GM12878 (cell line): ENCODE data around the gene GABRA1. TPM values are rescaled to one million over a fixed set of nuclear protein-coding genes. Genes with fewer than 3 reads are reported as not detected.

Experiments
- ATAC-seq: fragments of 200-7000 bp; cut with Tn5 transposase; 3 replicates; pipeline ENCODE4 v1.9.1; 2020; ENCODE audit warnings: mild to moderate bottlenecking, moderate library complexity
- BruUV-seq: library from RNA; stranded (reverse); fragments of 400-500 nt; replicated peaks from 2 replicates; lab custom pipeline; 2021; lab: Mats Ljungman, UMichigan
- CTCF ChIA-PET: fragments of 300-600 bp; sonication (Branson Sonifier 250); formaldehyde crosslinking; extraction: SDS; loops from one replicate; lab custom pipeline; 2021; ENCODE audit warnings: inconsistent platforms; lab: Yijun Ruan, JAX
- POLR2A ChIA-PET: fragments of 350-600 bp; formaldehyde crosslinking; extraction: SDS; loops from one replicate; lab custom pipeline; 2021; ENCODE audit warnings: inconsistent platforms; lab: Charles Lee
- RAD21 ChIA-PET: fragments of 300-600 bp; sonication (Branson Sonifier 250); formaldehyde crosslinking; loops from one replicate; lab custom pipeline; 2023; ENCODE audit warnings: antibody characterized with exemption; ENCODE audit not compliant: unreplicated experiment; lab: Charles Lee
- SMC1A ChIA-PET: fragments of 300-600 bp; sonication (Branson Sonifier 250); formaldehyde crosslinking; loops from one replicate; lab custom pipeline; 2023; ENCODE audit not compliant: unreplicated experiment, uncharacterized antibody; lab: Charles Lee
- DNase-seq: peaks from one replicate; pipeline ENCODE4 v3.0.0-alpha.2; 2011; ENCODE audit warnings: low read depth, low spot score
- FAIRE-seq: peaks from 3 replicates; lab custom pipeline; 2011; peaks lifted over from hg19 to GRCh38; lab: Jason Lieb, UNC
- H2AFZ ChIP-seq: 2 replicates; pipeline ENCODE4 v1.6.0; 2011; ENCODE audit warnings: low read depth, low read length, control low read depth; ENCODE audit not compliant: control insufficient read depth
- H3K27ac ChIP-seq: 2 replicates; pipeline ENCODE4 v1.5.1; 2011; ENCODE audit warnings: control low read depth; ENCODE audit not compliant: control insufficient read depth, insufficient read depth
- H3K27me3 ChIP-seq, 2 experiments: replicated peaks in 1 of 2; 2 replicates each; pipeline versions ENCODE4 v1.6.0 to v1.6.1; 2011; ENCODE audit warnings: low read length in 1 of 2; ENCODE audit not compliant: control insufficient read depth in 2 of 2, insufficient read depth in 2 of 2
- H3K36me3 ChIP-seq, 2 experiments: 2 replicates each; pipeline ENCODE4 v1.5.1; 2011; ENCODE audit warnings: low read length in 1 of 2; ENCODE audit not compliant: control insufficient read depth in 2 of 2, insufficient read depth in 2 of 2
- H3K4me1 ChIP-seq: 2 replicates; pipeline ENCODE4 v1.6.1; 2011; ENCODE audit warnings: mild to moderate bottlenecking, low read length, moderate library complexity, mixed read lengths; ENCODE audit not compliant: control insufficient read depth, insufficient read depth
- H3K4me2 ChIP-seq: 2 replicates; pipeline ENCODE4 v1.6.0; 2011; ENCODE audit warnings: control low read depth; ENCODE audit not compliant: control insufficient read depth, insufficient read depth
- H3K4me3 ChIP-seq: fragments of 200-600 bp; sonication (generic); 2 replicates; pipeline ENCODE4 v1.5.1; 2016
- H3K79me2 ChIP-seq: 2 replicates; pipeline ENCODE4 v1.6.0; 2011; ENCODE audit warnings: low read length; ENCODE audit not compliant: control insufficient read depth, insufficient read depth
- H3K9ac ChIP-seq: 2 replicates; pipeline ENCODE4 v1.8.0; 2011; ENCODE audit warnings: low read length, control low read depth, mixed read lengths; ENCODE audit not compliant: control insufficient read depth, insufficient read depth
- H3K9me3 ChIP-seq: replicated peaks from 3 replicates; pipeline ENCODE4 v1.5.1; 2011; ENCODE audit warnings: mild to moderate bottlenecking, low read length; ENCODE audit not compliant: control insufficient read depth, insufficient read depth
- H4K20me1 ChIP-seq: 2 replicates; pipeline ENCODE4 v1.6.0; 2011; ENCODE audit not compliant: control insufficient read depth, insufficient read depth
- CREM ChIP-seq: IDR thresholded peaks from 2 replicates; pipeline ENCODE4 v1.6.1; 2014; ENCODE audit warnings: antibody characterized with exemption, low read depth
- ELK1 ChIP-seq: IDR thresholded peaks from 2 replicates; pipeline ENCODE4 v1.6.1; 2012; ENCODE audit warnings: low read depth, low read length, improper control_type of control experiment
- EP300 ChIP-seq, 2 experiments: fragments of 150-350 bp in 1 of 2; IDR thresholded peaks; 2 replicates each; pipeline ENCODE4 v1.6.1; 2011 to 2012; ENCODE audit warnings: low read depth in 2 of 2, low read length in 2 of 2, borderline replicate concordance in 1 of 2, improper control_type of control experiment in 1 of 2, inconsistent platforms in 1 of 2; ENCODE audit not compliant: control insufficient read depth in 1 of 2
- ESRRA ChIP-seq: IDR thresholded peaks from 2 replicates; pipeline ENCODE4 v1.6.1; 2012; ENCODE audit warnings: mild to moderate bottlenecking, low read length, improper control_type of control experiment
- EZH2 ChIP-seq: IDR thresholded peaks from 2 replicates; pipeline ENCODE4 v1.6.1; 2012; ENCODE audit warnings: low read depth, mild to moderate bottlenecking, control low read depth, inconsistent platforms, low read length, borderline replicate concordance; ENCODE audit not compliant: control insufficient read depth
- FOXK2 ChIP-seq: fragments of 450-650 bp; IDR thresholded peaks from 2 replicates; pipeline ENCODE4 v1.6.1; 2017; ENCODE audit warnings: mild to moderate bottlenecking, moderate library complexity
- GABPA ChIP-seq: IDR thresholded peaks from 2 replicates; pipeline ENCODE4 v1.6.1; 2014; ENCODE audit warnings: antibody characterized with exemption, low read depth, mild to moderate bottlenecking, inconsistent platforms
- MTA3 ChIP-seq: IDR thresholded peaks from 2 replicates; pipeline ENCODE4 v1.6.1; 2012; ENCODE audit warnings: low read length, inconsistent platforms, borderline replicate concordance
- RUNX3 ChIP-seq: IDR thresholded peaks from 2 replicates; pipeline ENCODE4 v1.6.1; 2012; ENCODE audit warnings: low read length, inconsistent platforms
- TCF7 ChIP-seq: IDR thresholded peaks from 2 replicates; pipeline ENCODE4 v1.6.1; 2014; ENCODE audit warnings: antibody characterized with exemption, borderline replicate concordance
- ZBTB11 ChIP-seq: fragments of 450-650 bp; formaldehyde crosslinking; IDR thresholded peaks from 2 replicates; pipeline ENCODE4 v1.5.0; 2022; ENCODE audit warnings: mild to moderate bottlenecking, missing genetic modification characterization
- ZNF687 ChIP-seq: fragments of 450-650 bp; IDR thresholded peaks from 2 replicates; pipeline ENCODE4 v1.6.1; 2017; ENCODE audit warnings: mild to moderate bottlenecking, moderate library complexity
- WGBS: methylation state at CpG from one replicate; pipeline ENCODE4 v1.1.6; 2016; ENCODE audit warnings: low lambda C conversion rate; ENCODE audit not compliant: insufficient replicate concordance, insufficient coverage; ENCODE audit errors: missing lambda C conversion rate; 5-methylcytosine and 5-hydroxymethylcytosine counted together
- in situ Hi-C: fragments of 300-500 bp; cut with MboI; formaldehyde crosslinking; loops from 9 replicates; pipeline ENCODE4 v1.14.3; 2018; ENCODE audit warnings: mixed read lengths
- intact Hi-C: fragments of 100-400 bp; cut with micrococcal nuclease; formaldehyde crosslinking; loops from one replicate; pipeline ENCODE4 v1.14.2; 2022; ENCODE audit not compliant: unreplicated experiment
- polyA plus RNA-seq, 11 experiments: library from polyadenylated mRNA; depleted of rRNA in 4 of 11; unstranded in 6 of 11; stranded (reverse) in 5 of 11; fragments of >200 nt; fragmentation: Nextera tagmentation in 4 of 11; fragmentation: Illumina TruSeq in 1 of 11; extraction: Ambion mirVana in 4 of 11; extraction: Trizol in 1 of 11; gene quantifications; 1 replicate in 1 of 11; 2 replicates in 10 of 11; pipeline versions ENCODE4 v1.2.1 to v1.2.3, GENCODE V29; 2011 to 2016; ENCODE audit warnings: inconsistent platforms in 2 of 11, missing spikeins in 2 of 11, low read depth in 1 of 11
- total RNA-seq, 4 experiments: library from RNA; depleted of rRNA in 3 of 4; stranded (reverse); fragments of >200 nt in 3 of 4; fragmentation: Illumina TruSeq in 1 of 4; extraction: Trizol in 1 of 4; gene quantifications; 2 replicates each; pipeline versions ENCODE4 v1.2.1 to v1.2.3, GENCODE V29; 2013 to 2021

GABRA1 gene
- total and polyA plus RNA-seq, 10 of the 15 experiments (the other 5 are each of a cell fraction or from before 2014, with no cell fraction given): not detected

- TF ChIP-seq ZBTB11 (CRISPR knock-in tag) (no peak), EP300 (IDR thresholded peaks at IDR 0.05; ENCODE audit: borderline replicate concordance in 1 of 2, control insufficient read depth in 1 of 2, low read depth in 2 of 2, low read length in 2 of 2) (no peak), GABPA (no peak), TCF7 (no peak), ELK1 (no peak), FOXK2 (no peak), CREM (no peak), RUNX3 (no peak)
Measured at GRCh38 chr5:161847447-161847846, 473 bp upstream of the GABRA1 start (continued).

- ChIA-PET SMC1A (interaction anchor here (0.9 to 1.0 kb wide), 2 partner anchors 1013 to 1499 kb away, joined by 3 read pairs; no protein-coding TSS in a partner anchor), POLR2A (no interaction called here), RAD21 (no interaction called here), CTCF (interaction anchor here (1.2 to 3.2 kb wide), 4 partner anchors 11 to 1558 kb away, joined by 3 to 15 read pairs (median 4); no protein-coding TSS in a partner anchor)
- no peak overlapping the region for H3K4me3 ChIP-seq
- in situ Hi-C loops (no loop called here), intact Hi-C loops (loop anchor here (2.0 to 5.0 kb wide), 2 partner anchors 1497 to 1558 kb away; no protein-coding TSS in a partner anchor)
- no peak for FAIRE-seq
- no peaks in the 10 kb centered on the region for H4K20me1 ChIP-seq
- BruUV-seq: no TSS peak
- no peaks in the 10 kb centered on the region for H3K36me3 ChIP-seq
- no peak overlapping the region for H3K4me2 ChIP-seq
- H3K79me2 ChIP-seq: no peaks in the 10 kb centered on the region
- H3K27ac ChIP-seq: no peak overlapping the region
- ATAC-seq: no peak
- no peak for DNase-seq
- no peaks in the 10 kb centered on the region for H3K4me1 ChIP-seq
- WGBS: 38% methylated on average over 3 of the region's 3 CpGs
- no peak overlapping the region for H3K9ac ChIP-seq
- no peaks in the 10 kb centered on the region for H3K27me3 ChIP-seq
- no peak overlapping the region for H2AFZ ChIP-seq
- H3K9me3 ChIP-seq: no peaks in the 10 kb centered on the region
- TF ChIP-seq ZNF687 (no peak), ESRRA (no peak), MTA3 (no peak), EZH2 (no peak)
Measured at GRCh38 chr5:161850491-161850890, 2.6 kb downstream of the GABRA1 start.
